VCaP (cell line): ENCODE results near the gene STXBP4.

Experiments
- H3K27ac ChIP-seq: fragments of 450-650 bp; 2 replicates; pipeline ENCODE4 v1.5.1; 2017
- TF ChIP-seq, protein P1 (sequence below): fragments of 450-650 bp; conservative IDR thresholded peaks from 2 replicates; pipeline ENCODE4 v1.5.1; 2017; ENCODE audit warnings: mild to moderate bottlenecking, moderate library complexity

The STXBP4 gene

DNA sequence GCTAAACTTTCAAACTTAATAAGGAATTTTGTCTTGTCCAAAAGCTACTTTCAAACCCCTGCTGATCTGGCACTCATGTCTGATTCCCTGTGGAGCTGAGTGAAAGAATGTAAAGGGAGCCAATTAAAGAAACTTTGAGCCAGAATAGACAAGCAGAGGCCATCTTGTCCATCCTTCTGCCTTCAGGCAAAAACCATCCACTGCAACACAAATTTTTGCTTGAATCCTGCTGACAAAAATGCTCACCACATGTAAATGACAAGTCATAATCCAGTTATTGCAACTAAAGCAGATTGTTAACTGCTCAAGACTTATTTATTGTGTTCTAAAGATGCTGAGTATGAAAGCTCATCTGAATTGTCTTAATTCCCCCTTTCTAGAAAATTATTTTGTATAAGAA, 172.2 kb downstream of the STXBP4 start:
- TF ChIP-seq, protein P1, sequence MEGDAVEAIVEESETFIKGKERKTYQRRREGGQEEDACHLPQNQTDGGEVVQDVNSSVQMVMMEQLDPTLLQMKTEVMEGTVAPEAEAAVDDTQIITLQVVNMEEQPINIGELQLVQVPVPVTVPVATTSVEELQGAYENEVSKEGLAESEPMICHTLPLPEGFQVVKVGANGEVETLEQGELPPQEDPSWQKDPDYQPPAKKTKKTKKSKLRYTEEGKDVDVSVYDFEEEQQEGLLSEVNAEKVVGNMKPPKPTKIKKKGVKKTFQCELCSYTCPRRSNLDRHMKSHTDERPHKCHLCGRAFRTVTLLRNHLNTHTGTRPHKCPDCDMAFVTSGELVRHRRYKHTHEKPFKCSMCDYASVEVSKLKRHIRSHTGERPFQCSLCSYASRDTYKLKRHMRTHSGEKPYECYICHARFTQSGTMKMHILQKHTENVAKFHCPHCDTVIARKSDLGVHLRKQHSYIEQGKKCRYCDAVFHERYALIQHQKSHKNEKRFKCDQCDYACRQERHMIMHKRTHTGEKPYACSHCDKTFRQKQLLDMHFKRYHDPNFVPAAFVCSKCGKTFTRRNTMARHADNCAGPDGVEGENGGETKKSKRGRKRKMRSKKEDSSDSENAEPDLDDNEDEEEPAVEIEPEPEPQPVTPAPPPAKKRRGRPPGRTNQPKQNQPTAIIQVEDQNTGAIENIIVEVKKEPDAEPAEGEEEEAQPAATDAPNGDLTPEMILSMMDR, result no peak
- H3K27ac ChIP-seq, result no peak overlapping the region

DNA sequence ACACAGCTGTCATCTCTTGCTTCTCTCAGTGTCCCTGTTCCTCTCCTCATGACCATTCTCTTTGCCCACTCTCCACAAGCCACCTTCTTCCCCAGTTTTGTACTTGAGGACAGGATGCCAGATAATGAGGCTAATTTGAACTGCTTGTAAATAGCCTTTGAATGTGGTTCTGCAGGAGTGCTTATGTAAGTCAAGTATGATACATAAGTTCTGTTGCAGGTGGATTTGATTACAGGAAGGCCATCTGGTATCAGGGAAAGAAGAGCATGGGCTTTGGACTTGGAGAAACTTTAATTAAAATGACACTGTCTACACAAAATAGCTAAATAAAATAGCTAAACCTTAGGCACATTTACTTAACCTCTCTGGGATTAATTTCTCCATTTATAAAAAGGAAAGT, 176.0 kb downstream of the STXBP4 start:
- TF ChIP-seq, protein P1, result no peak
- no peak overlapping the region for H3K27ac ChIP-seq

DNA sequence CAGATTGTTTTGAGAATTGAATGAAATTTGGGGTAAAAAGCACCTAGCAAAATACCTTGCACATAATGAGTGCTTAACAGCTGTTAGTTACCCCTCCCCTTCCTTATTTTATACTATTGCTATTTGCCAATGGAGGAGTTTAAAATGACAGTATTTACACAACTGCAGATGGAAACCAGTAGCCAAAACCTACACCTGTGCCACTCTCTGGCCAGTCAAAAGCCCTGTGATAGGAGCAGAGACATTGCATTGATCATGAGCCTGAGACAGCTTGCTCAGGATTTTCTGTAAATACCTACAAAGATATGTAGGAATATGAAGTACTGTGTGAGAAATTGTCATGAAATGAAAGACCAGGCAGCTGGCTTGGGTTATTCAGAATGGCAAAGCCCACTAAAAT, 180.9 kb downstream of the STXBP4 start:
- TF ChIP-seq, protein P1, result no peak
- H3K27ac ChIP-seq, result no peak overlapping the region

DNA sequence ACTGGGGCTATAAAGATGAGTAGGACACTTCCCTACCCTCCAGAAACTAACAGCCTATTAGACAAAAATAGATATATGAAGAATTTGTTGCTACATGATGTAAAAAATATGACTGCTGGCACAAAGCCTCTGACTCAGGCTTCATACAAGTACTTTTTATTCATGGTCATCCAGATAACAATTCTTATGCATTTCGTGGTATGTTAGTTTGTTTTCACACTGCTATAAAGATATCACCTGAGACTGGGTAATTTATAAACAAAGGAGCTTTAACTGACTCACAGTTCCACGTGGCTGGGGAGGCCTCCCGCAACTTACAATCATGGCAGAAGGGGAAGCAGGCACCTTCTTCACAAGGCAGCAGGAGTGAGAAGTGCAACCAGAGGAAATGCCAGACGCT, 183.7 kb downstream of the STXBP4 start:
- TF ChIP-seq, protein P1, result no peak
- H3K27ac ChIP-seq, result no peak overlapping the region

DNA sequence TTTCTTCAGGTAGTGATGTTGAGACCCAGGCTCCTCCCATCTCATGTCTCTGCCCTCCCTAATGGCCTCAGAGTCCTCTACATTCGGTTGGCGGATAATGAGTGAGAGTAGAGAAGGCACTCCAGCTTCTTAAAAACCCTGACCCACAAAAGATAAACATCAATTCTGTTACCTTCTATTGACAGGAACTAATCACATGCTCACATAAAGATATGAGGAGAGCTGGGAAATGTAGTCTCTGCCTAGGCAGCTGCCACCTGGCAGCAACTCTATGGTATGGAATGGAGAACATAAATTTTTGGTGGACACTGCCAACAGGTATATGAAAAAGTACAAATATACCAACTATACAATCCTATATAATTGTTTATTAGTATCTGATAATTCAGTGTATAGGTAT, 185.5 kb downstream of the STXBP4 start:
- TF ChIP-seq, protein P1, result no peak
- H3K27ac ChIP-seq, result peak overlapping the region; percentile 26

DNA sequence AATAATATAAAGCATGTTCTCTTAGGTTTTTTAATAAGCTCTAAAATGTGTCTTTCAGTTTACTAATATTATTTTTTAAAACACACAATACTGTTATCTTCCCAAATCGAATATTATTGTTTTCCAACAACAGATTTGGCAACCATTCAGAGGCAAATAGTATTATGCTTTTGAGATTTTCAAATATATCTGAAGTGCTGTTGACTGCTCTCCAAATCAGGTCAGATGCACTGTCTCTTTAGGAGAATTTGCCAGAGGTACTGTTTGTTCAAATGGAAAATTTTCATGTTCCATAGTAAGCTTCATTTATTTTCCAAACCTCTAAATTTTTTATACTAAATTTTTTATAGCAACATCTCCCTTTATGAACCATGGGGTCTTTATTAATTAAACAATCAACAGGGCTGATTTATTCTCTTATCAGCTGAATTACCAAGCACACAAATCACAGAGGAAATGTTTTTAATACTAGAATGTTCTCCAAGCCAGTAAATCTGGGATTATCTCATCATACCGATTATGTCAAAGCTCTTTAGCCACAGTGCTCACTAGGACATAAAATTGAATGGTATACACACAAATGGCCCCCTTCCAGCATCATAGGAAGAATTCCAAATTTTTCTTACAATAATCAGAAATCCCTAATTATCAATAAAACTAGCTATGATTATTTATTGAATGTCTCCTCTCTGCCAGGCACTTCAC, 187.4 kb downstream of the STXBP4 start:
- TF ChIP-seq, protein P1, result no peak
- H3K27ac ChIP-seq, result peak overlapping the region; percentile 26

DNA sequence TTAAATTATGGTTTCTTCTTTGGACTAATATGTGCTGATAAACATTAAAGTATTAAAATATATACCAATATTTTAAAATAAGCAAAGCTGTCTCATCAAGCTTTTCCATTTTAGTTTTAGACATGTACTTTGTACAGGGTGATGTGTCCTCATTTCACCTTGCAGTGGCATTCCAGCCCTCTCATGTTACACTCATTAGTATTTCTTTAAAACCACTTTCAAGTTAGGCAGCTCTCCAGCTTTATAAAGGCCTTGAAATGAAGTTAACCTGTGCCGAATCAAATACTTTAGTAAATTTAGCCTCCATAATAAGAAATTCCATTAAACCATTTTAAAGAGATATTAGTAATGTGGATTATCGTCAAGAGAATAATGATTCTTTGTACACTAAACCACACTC, 188.6 kb downstream of the STXBP4 start:
- TF ChIP-seq, protein P1, result no peak
- peak overlapping the region; percentile 26; the same call in 1 of the 2 replicates for H3K27ac ChIP-seq
